Adipocyte (in vitro differentiated cells): ENCODE data around the gene PI16.
A peak's percentile ranks its signal among the peaks of the same experiment; 100 is the strongest.

Experiments
- DNase-seq: peaks from one replicate; pipeline ENCODE4 v3.0.0-alpha.2; 2015; ENCODE audit warnings: low read depth
- H3K27me3 ChIP-seq: replicated peaks from 2 replicates; pipeline ENCODE4 v1.7.0; 2013; ENCODE audit warnings: mild to moderate bottlenecking, low read length, moderate library complexity; ENCODE audit not compliant: control insufficient read depth, insufficient read depth
- H3K36me3 ChIP-seq: 2 replicates; pipeline ENCODE4 v1.7.0; 2013; ENCODE audit warnings: low read length, mild to moderate bottlenecking, moderate library complexity; ENCODE audit not compliant: control insufficient read depth, insufficient read depth, severe bottlenecking
- H3K4me1 ChIP-seq: 2 replicates; pipeline ENCODE4 v1.7.0; 2013; ENCODE audit warnings: mild to moderate bottlenecking, low read length, moderate library complexity; ENCODE audit not compliant: control insufficient read depth, insufficient read depth
- H3K4me3 ChIP-seq: 2 replicates; pipeline ENCODE4 v1.7.0; 2013; ENCODE audit warnings: mild to moderate bottlenecking, low read length, moderate library complexity
- H3K9ac ChIP-seq: 2 replicates; pipeline ENCODE4 v1.7.0; 2013; ENCODE audit warnings: mild to moderate bottlenecking, low read length, moderate library complexity
- H3K9me3 ChIP-seq: 2 replicates; pipeline ENCODE4 v1.7.0; 2013; ENCODE audit warnings: mild to moderate bottlenecking, low read length, moderate library complexity; ENCODE audit not compliant: control insufficient read depth

Gene PI16

GRCh38 chr6:36954262-36954931 lies at the start of gene PI16:
PI16 (plus strand) TSS chr6:36954738; CDS start chr6:36954761, 23 bp downstream.
- no peak for DNase-seq
- Histone ChIP-seq H3K9ac (no peak within 1 kb of the TSS), H3K36me3 (no peaks in the 10 kb centered on the region), H3K27me3 (peaks cover 17% of the 10 kb centered on the region), H3K4me1 (no peaks in the 10 kb centered on the region), H3K9me3 (no peaks in the 10 kb centered on the region), H3K4me3 (no peak within 1 kb of the TSS)

GRCh38 chr6:36904851-36905393 lies 49.6 kb upstream of the PI16 start:
- H3K36me3 ChIP-seq, result peaks cover 70% of the 10 kb centered on the region
- no peaks in the 10 kb centered on the region for H3K4me1 ChIP-seq
- no peak overlapping the region for H3K4me3 ChIP-seq
- H3K27me3 ChIP-seq, result no peaks in the 10 kb centered on the region
- DNase-seq, result no peak
- no peak overlapping the region for H3K9ac ChIP-seq
- H3K9me3 ChIP-seq, result no peaks in the 10 kb centered on the region

GRCh38 chr6:36906539-36907325 lies 47.8 kb upstream of the PI16 start:
- no peak overlapping the region for H3K4me3 ChIP-seq
- H3K9ac ChIP-seq, result no peak overlapping the region
- H3K36me3 ChIP-seq, result peaks cover 66% of the 10 kb centered on the region
- H3K27me3 ChIP-seq, result no peaks in the 10 kb centered on the region
- no peaks in the 10 kb centered on the region for H3K4me1 ChIP-seq
- DNase-seq, result no peak
- H3K9me3 ChIP-seq, result no peaks in the 10 kb centered on the region

GRCh38 chr6:36907781-36908180 lies 46.8 kb upstream of the PI16 start:
- Histone ChIP-seq H3K27me3 (no peaks in the 10 kb centered on the region), H3K36me3 (peaks cover 65% of the 10 kb centered on the region), H3K4me1 (peaks cover 5% of the 10 kb centered on the region), H3K9ac (no peak overlapping the region), H3K9me3 (no peaks in the 10 kb centered on the region), H3K4me3 (no peak overlapping the region)
- DNase-seq, result no peak

GRCh38 chr6:36908747-36909146 lies 45.8 kb upstream of the PI16 start:
- Histone ChIP-seq H3K9ac (no peak overlapping the region), H3K27me3 (no peaks in the 10 kb centered on the region), H3K4me1 (peaks cover 12% of the 10 kb centered on the region), H3K36me3 (peaks cover 56% of the 10 kb centered on the region), H3K9me3 (no peaks in the 10 kb centered on the region), H3K4me3 (no peak overlapping the region)
- no peak for DNase-seq

- Histone ChIP-seq H3K4me1 (peaks cover 27% of the 10 kb centered on the region), H3K36me3 (peaks cover 53% of the 10 kb centered on the region), H3K4me3 (no peak overlapping the region), H3K9me3 (no peaks in the 10 kb centered on the region), H3K9ac (no peak overlapping the region), H3K27me3 (no peaks in the 10 kb centered on the region)
- no peak for DNase-seq
Measured at GRCh38 chr6:36912030-36912454, 42.5 kb upstream of the PI16 start.

GRCh38 chr6:36912586-36912985 lies 42.0 kb upstream of the PI16 start:
- Histone ChIP-seq H3K9me3 (no peaks in the 10 kb centered on the region), H3K4me3 (no peak overlapping the region), H3K27me3 (no peaks in the 10 kb centered on the region), H3K4me1 (peaks cover 32% of the 10 kb centered on the region), H3K9ac (no peak overlapping the region), H3K36me3 (peaks cover 48% of the 10 kb centered on the region)
- DNase-seq, result peak; percentile 87

- Histone ChIP-seq H3K36me3 (peaks cover 43% of the 10 kb centered on the region), H3K9ac (no peak overlapping the region), H3K27me3 (no peaks in the 10 kb centered on the region), H3K4me1 (peaks cover 35% of the 10 kb centered on the region), H3K9me3 (no peaks in the 10 kb centered on the region), H3K4me3 (no peak overlapping the region)
- DNase-seq, result no peak
Measured at GRCh38 chr6:36913082-36913481, 41.5 kb upstream of the PI16 start.

GRCh38 chr6:36914227-36914794 lies 40.2 kb upstream of the PI16 start:
- H3K36me3 ChIP-seq, result peaks cover 41% of the 10 kb centered on the region
- peak; percentile 52 for DNase-seq

GRCh38 chr6:36915599-36915998 lies 38.9 kb upstream of the PI16 start:
- Histone ChIP-seq H3K4me3 (no peak overlapping the region), H3K4me1 (peaks cover 59% of the 10 kb centered on the region)
- DNase-seq, result no peak

More at GRCh38 chr6:36914227-36914794, 40.2 kb upstream of the PI16 start:
- H3K9ac ChIP-seq, result no peak overlapping the region
- H3K4me1 ChIP-seq, result peaks cover 46% of the 10 kb centered on the region
- no peak overlapping the region for H3K4me3 ChIP-seq
- no peaks in the 10 kb centered on the region for H3K27me3 ChIP-seq
- no peaks in the 10 kb centered on the region for H3K9me3 ChIP-seq

GRCh38 chr6:36916126-36916525 lies 38.4 kb upstream of the PI16 start:
- peak; percentile 34 for DNase-seq
- H3K36me3 ChIP-seq, result peaks cover 51% of the 10 kb centered on the region
- no peak overlapping the region for H3K9ac ChIP-seq
- no peaks in the 10 kb centered on the region for H3K9me3 ChIP-seq
- no peak overlapping the region for H3K4me3 ChIP-seq
- H3K27me3 ChIP-seq, result no peaks in the 10 kb centered on the region
- H3K4me1 ChIP-seq, result peaks cover 64% of the 10 kb centered on the region

More at GRCh38 chr6:36915599-36915998, 38.9 kb upstream of the PI16 start:
- H3K9me3 ChIP-seq, result no peaks in the 10 kb centered on the region
- H3K36me3 ChIP-seq, result peaks cover 50% of the 10 kb centered on the region
- H3K9ac ChIP-seq, result no peak overlapping the region
- no peaks in the 10 kb centered on the region for H3K27me3 ChIP-seq
